Measurements from ENCODE around the gene CTTNBP2.

- TF ChIP-seq POLR2AphosphoS5 (IDR thresholded peaks at IDR 0.05; ENCODE audit: low read depth, low read length) (no peak), POLR2A (IDR thresholded peaks at IDR 0.05; ENCODE audit: low read depth, low read length) (no peak)
These were observed 76.4 kb downstream of the CTTNBP2 start for GRCh38 chr7:117796889-117797288.

All from GM12892 (cell line).